Ammon's horn (tissue), 1 donor: Measurements from ENCODE around the gene PAPSS2.

ENCODE experiments used
- DNase-seq: peaks from one replicate; pipeline ENCODE4 v3.0.0-alpha.2; 2016; ENCODE audit warnings: low spot score

The PAPSS2 gene

GRCh38 chr10:87794285-87794684 is 134.6 kb downstream of the PAPSS2 start:
- no peak for DNase-seq
